ENCODE data around the gene PLCD4. TPM values are rescaled to one million over a fixed set of nuclear protein-coding genes. Genes with fewer than 3 reads are reported as not detected.

The PLCD4 gene
- polyA plus RNA-seq, 2 of the 4 experiments (the other 2 are of a cell fraction): 1.2 to 2.8 TPM

- H3K9me3 ChIP-seq: no peaks in the 10 kb centered on the region
- H3K4me2 ChIP-seq: no peak overlapping the region
- peaks cover 29% of the 10 kb centered on the region for H3K4me1 ChIP-seq
- FAIRE-seq: no peak
- TF ChIP-seq CEBPB (IDR thresholded peaks at IDR 0.05) (no peak), ZSCAN20 (CRISPR knock-in tag; IDR thresholded peaks at IDR 0.05) (no peak), CHD2 (IDR thresholded peaks at IDR 0.05; ENCODE audit: low read length, partially characterized antibody) (no peak), MYC (IDR thresholded peaks at IDR 0.05; ENCODE audit: borderline replicate concordance, low read length) (no peak), RFX5 (IDR thresholded peaks at IDR 0.05) (no peak), JUNB (IDR thresholded peaks at IDR 0.05) (no peak)
- CTCF ChIA-PET: interaction anchor here (0.6 to 1.5 kb wide), 2 partner anchors 10 to 75 kb away, joined by 3 to 4 read pairs; no protein-coding TSS in a partner anchor
- DNase-seq (ENCODE audit: low read depth in 1 of 2, low spot score in 1 of 2): no peak
- H3K4me3 ChIP-seq: no peak overlapping the region
- whole genome bisulfite sequencing (ENCODE audit: missing lambda C conversion rate): 95% methylated on average over 4 of the region's 4 CpGs
- no peak for ATAC-seq
- POLR2A ChIA-PET: interaction anchor here (0.6 kb wide), 1 partner anchor 13 kb away, joined by 4 read pairs; no protein-coding TSS in a partner anchor
- no peak overlapping the region for H3K27ac ChIP-seq
Measured at GRCh38 chr2:218576854-218577253, 30.8 kb upstream of the PLCD4 start.

- Histone ChIP-seq H3K27ac (no peak overlapping the region), H3K4me1 (peaks cover 34% of the 10 kb centered on the region), H3K4me3 (no peak overlapping the region), H3K4me2 (no peak overlapping the region), H3K9me3 (no peaks in the 10 kb centered on the region)
- no peak for DNase-seq (ENCODE audit: low read depth in 1 of 2, low spot score in 1 of 2)
- no peak; a peak in 1 of 6 replicates for ATAC-seq
- ChIA-PET CTCF (interaction anchor here (0.6 to 2.9 kb wide), 5 partner anchors 10 to 270 kb away, joined by 3 to 12 read pairs (median 4); partner anchors contain the start of gene CATIP), POLR2A (no interaction called here)
- TF ChIP-seq EHF (CRISPR knock-in tag; IDR thresholded peaks at IDR 0.05): no peak
- no peak for TF ChIP-seq NFE2L2 (conservative IDR thresholded peaks at IDR 0.05; ENCODE audit: low read length)
- TF ChIP-seq MAX (IDR thresholded peaks at IDR 0.05): no peak
- no peak for TF ChIP-seq EP300 (IDR thresholded peaks at IDR 0.05)
- no peak for TF ChIP-seq PHF8 (IDR thresholded peaks at IDR 0.05; ENCODE audit: borderline replicate concordance, low read depth)
- TF ChIP-seq TP53 (CRISPR knock-in tag; IDR thresholded peaks at IDR 0.05): no peak
- TF ChIP-seq HOXB5 (CRISPR knock-in tag; IDR thresholded peaks at IDR 0.05): no peak
- TF ChIP-seq RAD21 (conservative IDR thresholded peaks at IDR 0.05 in 1 of 2, IDR thresholded peaks at IDR 0.05 in 1 of 2): no peak
- no peak for TF ChIP-seq ELK1 (IDR thresholded peaks at IDR 0.05; ENCODE audit: low read depth, low read length)
- TF ChIP-seq GATA3 (IDR thresholded peaks at IDR 0.05; ENCODE audit: borderline replicate concordance): no peak
- TF ChIP-seq, protein P1, sequence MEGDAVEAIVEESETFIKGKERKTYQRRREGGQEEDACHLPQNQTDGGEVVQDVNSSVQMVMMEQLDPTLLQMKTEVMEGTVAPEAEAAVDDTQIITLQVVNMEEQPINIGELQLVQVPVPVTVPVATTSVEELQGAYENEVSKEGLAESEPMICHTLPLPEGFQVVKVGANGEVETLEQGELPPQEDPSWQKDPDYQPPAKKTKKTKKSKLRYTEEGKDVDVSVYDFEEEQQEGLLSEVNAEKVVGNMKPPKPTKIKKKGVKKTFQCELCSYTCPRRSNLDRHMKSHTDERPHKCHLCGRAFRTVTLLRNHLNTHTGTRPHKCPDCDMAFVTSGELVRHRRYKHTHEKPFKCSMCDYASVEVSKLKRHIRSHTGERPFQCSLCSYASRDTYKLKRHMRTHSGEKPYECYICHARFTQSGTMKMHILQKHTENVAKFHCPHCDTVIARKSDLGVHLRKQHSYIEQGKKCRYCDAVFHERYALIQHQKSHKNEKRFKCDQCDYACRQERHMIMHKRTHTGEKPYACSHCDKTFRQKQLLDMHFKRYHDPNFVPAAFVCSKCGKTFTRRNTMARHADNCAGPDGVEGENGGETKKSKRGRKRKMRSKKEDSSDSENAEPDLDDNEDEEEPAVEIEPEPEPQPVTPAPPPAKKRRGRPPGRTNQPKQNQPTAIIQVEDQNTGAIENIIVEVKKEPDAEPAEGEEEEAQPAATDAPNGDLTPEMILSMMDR (IDR thresholded peaks at IDR 0.05): no peak
- TF ChIP-seq FOXS1 (CRISPR knock-in tag; IDR thresholded peaks at IDR 0.05): no peak
- no peak for TF ChIP-seq KDM5A (IDR thresholded peaks at IDR 0.05)
- 91% methylated on average over 3 of the region's 3 CpGs for WGBS (ENCODE audit: missing lambda C conversion rate)
- no peak for FAIRE-seq
Measured at GRCh38 chr2:218577482-218578220, 30.0 kb upstream of the PLCD4 start.

DNA sequence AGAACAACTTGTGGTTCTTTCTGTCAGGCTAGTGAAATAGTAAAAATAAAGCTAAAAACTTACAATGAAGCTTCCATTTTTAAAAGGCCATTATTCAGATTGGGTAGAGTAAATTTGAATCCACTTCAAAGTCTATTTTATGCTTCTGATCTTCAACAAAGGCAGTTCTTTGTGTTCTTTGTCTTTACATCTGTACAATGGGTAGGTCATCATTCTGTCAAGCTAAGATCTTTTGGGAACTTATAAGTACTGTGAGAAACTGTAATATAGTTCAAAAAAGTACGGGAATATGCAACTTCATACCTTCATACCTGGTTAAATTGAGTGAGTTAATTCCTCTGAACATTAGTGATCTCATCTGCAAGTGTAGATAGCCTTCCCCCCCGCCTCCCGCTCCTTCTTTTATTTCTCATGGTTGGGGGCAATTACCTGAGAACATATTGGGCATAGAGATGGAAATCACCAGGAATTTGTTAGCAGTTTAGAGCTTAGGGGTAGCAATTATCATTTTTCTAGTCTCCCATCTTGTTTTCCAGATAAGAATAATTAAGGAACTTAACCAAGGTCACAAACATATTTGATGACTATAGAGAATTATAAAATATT lies 29.3 kb upstream of the PLCD4 start:
- ChIA-PET CTCF (interaction anchor here (0.8 to 2.9 kb wide), 3 partner anchors 71 to 269 kb away, joined by 3 to 12 read pairs (median 7); partner anchors contain the start of gene CATIP), POLR2A (no interaction called here)
- Histone ChIP-seq H3K4me3 (no peak overlapping the region), H3K9me3 (no peaks in the 10 kb centered on the region), H3K4me2 (no peak overlapping the region), H3K4me1 (peaks cover 34% of the 10 kb centered on the region), H3K27ac (no peak overlapping the region)
- ATAC-seq (no peak), FAIRE-seq (no peak), DNase-seq (ENCODE audit: low read depth in 1 of 2, low spot score in 1 of 2) (no peak)
- WGBS (ENCODE audit: missing lambda C conversion rate): 94% methylated on average over 3 of the region's 3 CpGs
- TF ChIP-seq, protein P2, sequence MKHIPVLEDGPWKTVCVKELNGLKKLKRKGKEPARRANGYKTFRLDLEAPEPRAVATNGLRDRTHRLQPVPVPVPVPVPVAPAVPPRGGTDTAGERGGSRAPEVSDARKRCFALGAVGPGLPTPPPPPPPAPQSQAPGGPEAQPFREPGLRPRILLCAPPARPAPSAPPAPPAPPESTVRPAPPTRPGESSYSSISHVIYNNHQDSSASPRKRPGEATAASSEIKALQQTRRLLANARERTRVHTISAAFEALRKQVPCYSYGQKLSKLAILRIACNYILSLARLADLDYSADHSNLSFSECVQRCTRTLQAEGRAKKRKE (CRISPR knock-in tag; IDR thresholded peaks at IDR 0.05; ENCODE audit: low read depth): no peak
- TF ChIP-seq RAD21 (conservative IDR thresholded peaks at IDR 0.05 in 1 of 2, IDR thresholded peaks at IDR 0.05 in 1 of 2) (no peak), BCL3 (IDR thresholded peaks at IDR 0.05) (no peak), HOXB13 (CRISPR knock-in tag; IDR thresholded peaks at IDR 0.05; ENCODE audit: low read depth) (no peak), ELK1 (IDR thresholded peaks at IDR 0.05; ENCODE audit: low read depth, low read length) (no peak), GATA3 (IDR thresholded peaks at IDR 0.05; ENCODE audit: borderline replicate concordance) (no peak), CHD2 (IDR thresholded peaks at IDR 0.05; ENCODE audit: low read length, partially characterized antibody) (no peak), SREBF2 (IDR thresholded peaks at IDR 0.05) (no peak), EHF (CRISPR knock-in tag; IDR thresholded peaks at IDR 0.05) (no peak), RFX5 (IDR thresholded peaks at IDR 0.05) (no peak), FOSL2 (IDR thresholded peaks at IDR 0.05) (no peak), FOSL2 (CRISPR knock-in tag; IDR thresholded peaks at IDR 0.05) (no peak), JUN (IDR thresholded peaks at IDR 0.05) (no peak)

Data from A549 (cell line).